Keratinocyte (primary cell): ENCODE data around the gene F7.

Source experiments
- EZH2 ChIP-seq: IDR thresholded peaks from one replicate; pipeline ENCODE4 v1.6.1; 2012; ENCODE audit warnings: inconsistent platforms, mild to moderate bottlenecking, low read length, moderate library complexity
- TF ChIP-seq, protein P1 (sequence below), 3 experiments: IDR thresholded peaks in 1 of 3; conservative IDR thresholded peaks in 1 of 3; optimal IDR thresholded peaks in 1 of 3; 2 replicates in 2 of 3; 3 replicates in 1 of 3; pipeline versions ENCODE3 to v1.5.1; 2011; ENCODE audit warnings: low read length in 3 of 3, mild to moderate bottlenecking in 3 of 3, moderate library complexity in 2 of 3, control low read depth in 1 of 3, inconsistent platforms in 1 of 3; ENCODE audit not compliant: insufficient read depth in 2 of 3; ENCODE audit errors: extremely low read depth in 1 of 3

DNA sequence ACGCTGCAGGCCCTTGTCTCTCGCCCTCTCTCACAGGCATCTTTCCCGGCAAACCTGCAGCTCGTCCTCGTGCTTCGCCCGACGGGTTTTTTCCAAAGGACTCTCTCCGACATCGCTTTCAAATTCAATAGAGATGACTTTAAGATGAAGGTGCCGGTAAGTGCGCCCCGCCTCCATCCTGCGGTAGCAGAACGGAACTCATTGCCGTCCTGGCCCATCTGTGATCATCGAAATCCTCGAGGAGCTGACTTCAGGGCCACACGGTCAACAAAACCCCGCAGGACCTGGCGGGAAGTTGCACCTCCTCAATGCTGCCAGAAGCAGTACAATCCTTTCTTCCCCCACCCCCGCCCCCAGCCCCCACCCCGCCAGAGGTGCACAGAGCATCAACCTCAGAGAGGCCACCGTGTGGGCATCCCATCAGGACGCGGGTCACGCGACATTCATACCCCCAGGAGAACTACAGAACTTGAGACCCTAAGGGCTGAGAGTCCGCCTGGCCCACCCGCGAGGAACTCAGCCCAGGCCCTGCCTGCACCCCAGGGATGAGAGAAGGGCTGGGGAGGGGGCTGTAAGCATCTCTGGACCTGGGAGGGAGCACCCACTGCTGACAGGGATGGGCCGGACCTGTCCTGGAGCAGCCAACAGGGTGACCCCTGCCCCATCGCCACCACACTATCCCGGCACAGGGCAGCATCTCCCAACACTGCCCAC lies 44.9 kb upstream of the F7 start:
- TF ChIP-seq, protein P1, sequence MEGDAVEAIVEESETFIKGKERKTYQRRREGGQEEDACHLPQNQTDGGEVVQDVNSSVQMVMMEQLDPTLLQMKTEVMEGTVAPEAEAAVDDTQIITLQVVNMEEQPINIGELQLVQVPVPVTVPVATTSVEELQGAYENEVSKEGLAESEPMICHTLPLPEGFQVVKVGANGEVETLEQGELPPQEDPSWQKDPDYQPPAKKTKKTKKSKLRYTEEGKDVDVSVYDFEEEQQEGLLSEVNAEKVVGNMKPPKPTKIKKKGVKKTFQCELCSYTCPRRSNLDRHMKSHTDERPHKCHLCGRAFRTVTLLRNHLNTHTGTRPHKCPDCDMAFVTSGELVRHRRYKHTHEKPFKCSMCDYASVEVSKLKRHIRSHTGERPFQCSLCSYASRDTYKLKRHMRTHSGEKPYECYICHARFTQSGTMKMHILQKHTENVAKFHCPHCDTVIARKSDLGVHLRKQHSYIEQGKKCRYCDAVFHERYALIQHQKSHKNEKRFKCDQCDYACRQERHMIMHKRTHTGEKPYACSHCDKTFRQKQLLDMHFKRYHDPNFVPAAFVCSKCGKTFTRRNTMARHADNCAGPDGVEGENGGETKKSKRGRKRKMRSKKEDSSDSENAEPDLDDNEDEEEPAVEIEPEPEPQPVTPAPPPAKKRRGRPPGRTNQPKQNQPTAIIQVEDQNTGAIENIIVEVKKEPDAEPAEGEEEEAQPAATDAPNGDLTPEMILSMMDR (optimal IDR thresholded peaks at IDR 0.05 in 1 of 3, IDR thresholded peaks at IDR 0.05 in 1 of 3, conservative IDR thresholded peaks at IDR 0.05 in 1 of 3; ENCODE audit: extremely low read depth in 1 of 3, insufficient read depth in 2 of 3, low read length in 3 of 3): no peak
- no peak for TF ChIP-seq EZH2
